Uterus (tissue), 2 donors: Measurements from ENCODE around the gene THY1.

ENCODE experiments used
- POLR2A ChIP-seq, 2 donors: fragments of 450-650 bp; IDR thresholded peaks; one replicate each; pipeline ENCODE4 v1.6.1; 2016; ENCODE audit warnings: antibody characterized with exemption in 2 of 2, mild to moderate bottlenecking in 1 of 2, moderate library complexity in 1 of 2
- TF ChIP-seq, protein P1 (sequence below), 4 experiments: fragments of 200-600 bp in 2 of 4; fragments of 450-650 bp in 2 of 4; sonication (generic) in 2 of 4; IDR thresholded peaks; one replicate each; pipeline ENCODE4 v1.5.1; 2016 to 2019; ENCODE audit warnings: antibody characterized with exemption in 4 of 4, mild to moderate bottlenecking in 2 of 4, moderate library complexity in 1 of 4

DNA sequence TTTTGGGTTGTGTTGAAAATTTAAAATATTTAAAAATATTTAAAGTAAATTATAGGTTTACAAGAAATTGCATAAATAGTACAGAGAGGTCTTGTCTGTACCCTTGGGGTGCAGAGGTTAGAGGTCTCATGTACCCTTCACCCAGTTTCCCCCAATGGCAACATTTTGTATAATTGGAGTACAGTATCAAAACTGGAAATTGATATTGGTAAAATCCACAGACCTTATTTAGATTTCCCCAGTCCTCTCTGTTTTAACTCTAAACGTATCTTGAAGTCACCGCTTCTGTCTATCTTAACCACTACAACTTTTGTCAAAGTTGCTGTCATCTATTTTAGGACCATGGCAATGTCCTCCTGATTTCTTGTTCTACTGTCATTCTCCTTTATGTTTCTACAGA lies 10.9 kb downstream of the THY1 start:
- TF ChIP-seq, protein P1, sequence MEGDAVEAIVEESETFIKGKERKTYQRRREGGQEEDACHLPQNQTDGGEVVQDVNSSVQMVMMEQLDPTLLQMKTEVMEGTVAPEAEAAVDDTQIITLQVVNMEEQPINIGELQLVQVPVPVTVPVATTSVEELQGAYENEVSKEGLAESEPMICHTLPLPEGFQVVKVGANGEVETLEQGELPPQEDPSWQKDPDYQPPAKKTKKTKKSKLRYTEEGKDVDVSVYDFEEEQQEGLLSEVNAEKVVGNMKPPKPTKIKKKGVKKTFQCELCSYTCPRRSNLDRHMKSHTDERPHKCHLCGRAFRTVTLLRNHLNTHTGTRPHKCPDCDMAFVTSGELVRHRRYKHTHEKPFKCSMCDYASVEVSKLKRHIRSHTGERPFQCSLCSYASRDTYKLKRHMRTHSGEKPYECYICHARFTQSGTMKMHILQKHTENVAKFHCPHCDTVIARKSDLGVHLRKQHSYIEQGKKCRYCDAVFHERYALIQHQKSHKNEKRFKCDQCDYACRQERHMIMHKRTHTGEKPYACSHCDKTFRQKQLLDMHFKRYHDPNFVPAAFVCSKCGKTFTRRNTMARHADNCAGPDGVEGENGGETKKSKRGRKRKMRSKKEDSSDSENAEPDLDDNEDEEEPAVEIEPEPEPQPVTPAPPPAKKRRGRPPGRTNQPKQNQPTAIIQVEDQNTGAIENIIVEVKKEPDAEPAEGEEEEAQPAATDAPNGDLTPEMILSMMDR (IDR thresholded peaks at IDR 0.05) = no peak
- TF ChIP-seq POLR2A (IDR thresholded peaks at IDR 0.05) = no peak
